Smooth muscle cell (in vitro differentiated cells): Measurements from ENCODE around the gene DNAH17. TPM values are rescaled to one million over a fixed set of nuclear protein-coding genes. Genes with fewer than 3 reads are reported as not detected.

Experiments used
- DNase-seq: peaks from one replicate; lab custom pipeline; 2025; ENCODE audit not compliant: unreplicated experiment; lab: John Stamatoyannopoulos, UW
- H2AFZ ChIP-seq: fragments of 200-600 bp; sonication (generic); 2 replicates; pipeline ENCODE4 v1.6.0; 2016; ENCODE audit warnings: antibody characterized with exemption, low read depth, mild to moderate bottlenecking
- H3F3A ChIP-seq: fragments of 200-600 bp; sonication (generic); 2 replicates; pipeline ENCODE4 v1.6.0; 2017; ENCODE audit warnings: antibody characterized with exemption, low read depth
- H3K27ac ChIP-seq: fragments of 200-600 bp; sonication (generic); 2 replicates; pipeline ENCODE4 v1.5.1; 2016; ENCODE audit warnings: low read depth, mild to moderate bottlenecking
- H3K27me3 ChIP-seq: fragments of 200-600 bp; sonication (generic); 2 replicates; pipeline ENCODE4 v1.6.1; 2016; ENCODE audit warnings: low read depth, mild to moderate bottlenecking
- H3K36me3 ChIP-seq: fragments of 200-600 bp; sonication (generic); 2 replicates; pipeline ENCODE4 v1.5.1; 2016; ENCODE audit warnings: low read depth
- H3K4me1 ChIP-seq: fragments of 200-600 bp; sonication (generic); 2 replicates; pipeline ENCODE4 v1.5.1; 2016; ENCODE audit warnings: low read depth
- H3K4me2 ChIP-seq: fragments of 200-600 bp; sonication (generic); 2 replicates; pipeline ENCODE4 v1.6.0; 2016; ENCODE audit warnings: mild to moderate bottlenecking
- H3K4me3 ChIP-seq: fragments of 200-600 bp; sonication (generic); 2 replicates; pipeline ENCODE4 v1.5.1; 2016; ENCODE audit warnings: mild to moderate bottlenecking
- H3K79me2 ChIP-seq: fragments of 200-600 bp; sonication (generic); 2 replicates; pipeline ENCODE4 v1.6.0; 2016; ENCODE audit warnings: low read depth, mild to moderate bottlenecking
- H3K9ac ChIP-seq: fragments of 200-600 bp; sonication (generic); 2 replicates; pipeline ENCODE4 v1.6.0; 2016; ENCODE audit warnings: low read depth
- H3K9me3 ChIP-seq: fragments of 200-600 bp; sonication (generic); replicated peaks from 2 replicates; pipeline ENCODE4 v1.5.1; 2016; ENCODE audit warnings: low read depth
- H4K20me1 ChIP-seq: fragments of 200-600 bp; sonication (generic); 2 replicates; pipeline ENCODE4 v1.6.0; 2016; ENCODE audit warnings: low read depth
- whole genome bisulfite sequencing: methylation state at CpG from one replicate; pipeline ENCODE4 v1.1.7; 2016; ENCODE audit warnings: low lambda C conversion rate; 5-methylcytosine and 5-hydroxymethylcytosine counted together
- polyA plus RNA-seq: library from polyadenylated mRNA; unstranded; fragments of >200 nt; fragmentation: Nextera tagmentation; extraction: Ambion mirVana; gene quantifications from 2 replicates; pipeline ENCODE4 v1.2.1, GENCODE V29; 2016
- total RNA-seq: library from RNA; depleted of rRNA; stranded (reverse); fragments of >200 nt; gene quantifications from 2 replicates; pipeline ENCODE4 v1.2.3, GENCODE V29; 2014
- TF ChIP-seq, protein P1 (sequence below): fragments of 200-600 bp; sonication (generic); IDR thresholded peaks from 2 replicates; pipeline ENCODE4 v1.5.1; 2017; ENCODE audit warnings: borderline replicate concordance, mild to moderate bottlenecking, antibody characterized with exemption; ENCODE audit not compliant: insufficient read depth, poor library complexity, severe bottlenecking

DNAH17 gene
- total and polyA plus RNA-seq, 2 experiments from 2014 or later, result 0.18 to 0.98 TPM

DNA sequence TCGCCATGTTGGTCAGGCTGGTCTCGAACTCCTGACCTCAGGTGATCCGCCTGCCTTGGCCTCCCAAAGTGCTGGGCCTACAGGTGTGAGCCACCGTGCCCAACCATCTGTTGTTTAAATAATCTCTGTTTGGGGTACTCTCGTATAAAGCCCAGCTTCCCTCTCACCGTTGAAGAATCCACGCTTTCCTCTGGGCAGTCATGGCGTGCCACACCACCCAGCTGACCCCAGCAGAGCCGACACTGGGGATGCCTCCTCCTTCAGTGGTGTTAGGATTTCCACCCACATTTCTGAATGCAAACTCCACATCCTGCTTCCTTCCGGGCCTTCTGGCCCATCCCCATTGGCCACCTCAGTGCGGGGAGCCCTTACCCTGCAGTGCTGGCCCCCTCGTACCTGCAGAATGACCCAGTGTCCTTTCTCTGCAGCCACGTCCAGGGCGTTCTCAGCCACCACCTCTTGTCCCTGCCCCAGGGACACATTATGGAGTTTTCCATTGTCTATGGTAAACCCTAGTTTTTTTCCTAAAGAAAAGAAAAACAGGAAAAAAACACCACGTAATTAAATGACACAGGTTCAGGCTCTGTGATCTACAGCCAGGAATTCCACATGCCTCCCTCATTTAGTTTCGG lies 138.4 kb downstream of the DNAH17 start:
- no peaks in the 10 kb centered on the region for H3F3A ChIP-seq
- no peaks in the 10 kb centered on the region for H3K4me1 ChIP-seq
- no peak overlapping the region for H2AFZ ChIP-seq
- no peak overlapping the region for H3K4me3 ChIP-seq
- no peak overlapping the region for H3K4me2 ChIP-seq
- H4K20me1 ChIP-seq, result no peaks in the 10 kb centered on the region
- H3K9me3 ChIP-seq, result no peaks in the 10 kb centered on the region
- no peaks in the 10 kb centered on the region for H3K27me3 ChIP-seq
- DNase-seq, result no peak
- no peaks in the 10 kb centered on the region for H3K79me2 ChIP-seq
- H3K36me3 ChIP-seq, result no peaks in the 10 kb centered on the region
- WGBS, result 94% methylated on average over 16 of the region's 16 CpGs
- H3K27ac ChIP-seq, result no peak overlapping the region
- H3K9ac ChIP-seq, result no peak overlapping the region
- TF ChIP-seq, protein P1, sequence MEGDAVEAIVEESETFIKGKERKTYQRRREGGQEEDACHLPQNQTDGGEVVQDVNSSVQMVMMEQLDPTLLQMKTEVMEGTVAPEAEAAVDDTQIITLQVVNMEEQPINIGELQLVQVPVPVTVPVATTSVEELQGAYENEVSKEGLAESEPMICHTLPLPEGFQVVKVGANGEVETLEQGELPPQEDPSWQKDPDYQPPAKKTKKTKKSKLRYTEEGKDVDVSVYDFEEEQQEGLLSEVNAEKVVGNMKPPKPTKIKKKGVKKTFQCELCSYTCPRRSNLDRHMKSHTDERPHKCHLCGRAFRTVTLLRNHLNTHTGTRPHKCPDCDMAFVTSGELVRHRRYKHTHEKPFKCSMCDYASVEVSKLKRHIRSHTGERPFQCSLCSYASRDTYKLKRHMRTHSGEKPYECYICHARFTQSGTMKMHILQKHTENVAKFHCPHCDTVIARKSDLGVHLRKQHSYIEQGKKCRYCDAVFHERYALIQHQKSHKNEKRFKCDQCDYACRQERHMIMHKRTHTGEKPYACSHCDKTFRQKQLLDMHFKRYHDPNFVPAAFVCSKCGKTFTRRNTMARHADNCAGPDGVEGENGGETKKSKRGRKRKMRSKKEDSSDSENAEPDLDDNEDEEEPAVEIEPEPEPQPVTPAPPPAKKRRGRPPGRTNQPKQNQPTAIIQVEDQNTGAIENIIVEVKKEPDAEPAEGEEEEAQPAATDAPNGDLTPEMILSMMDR, result no peak

DNA sequence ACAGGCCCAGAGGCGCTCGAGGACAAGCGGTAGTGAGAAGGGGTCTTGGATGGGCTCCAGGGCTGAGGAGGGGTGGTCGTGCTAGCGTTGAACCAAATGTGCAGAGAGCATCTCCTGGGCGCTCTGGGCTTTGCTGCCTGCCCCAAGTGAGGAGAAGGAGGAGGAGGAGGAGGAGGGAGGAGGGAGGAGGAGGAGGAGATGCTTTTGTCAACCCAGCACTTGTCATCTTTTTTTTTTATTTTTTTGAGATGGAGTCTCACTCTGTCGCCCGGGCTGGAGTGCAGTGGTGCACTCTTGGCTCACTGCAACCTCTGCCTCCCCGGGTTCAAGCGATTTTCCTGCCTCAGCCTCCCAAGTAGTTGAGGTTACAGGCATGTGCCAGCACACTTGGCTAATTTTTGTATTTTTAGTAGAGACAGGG lies 138.9 kb downstream of the DNAH17 start:
- Histone ChIP-seq H3K27ac (no peak overlapping the region), H3K4me3 (no peak overlapping the region), H2AFZ (no peak overlapping the region), H3K27me3 (no peaks in the 10 kb centered on the region), H4K20me1 (no peaks in the 10 kb centered on the region), H3K79me2 (no peaks in the 10 kb centered on the region), H3K4me1 (no peaks in the 10 kb centered on the region), H3K9ac (no peak overlapping the region), H3K9me3 (no peaks in the 10 kb centered on the region), H3K4me2 (no peak overlapping the region), H3F3A (no peaks in the 10 kb centered on the region), H3K36me3 (no peaks in the 10 kb centered on the region)
- TF ChIP-seq, protein P1, result no peak
- 98% methylated on average over 8 of the region's 10 CpGs for WGBS
- no peak for DNase-seq

- H3K27me3 ChIP-seq, result no peaks in the 10 kb centered on the region
- H3K9ac ChIP-seq, result no peak overlapping the region
- H3K4me2 ChIP-seq, result no peak overlapping the region
- H3K4me1 ChIP-seq, result no peaks in the 10 kb centered on the region
- TF ChIP-seq, protein P1, result no peak
- no peak for DNase-seq
- H3F3A ChIP-seq, result no peaks in the 10 kb centered on the region
- H3K4me3 ChIP-seq, result no peak overlapping the region
- no peak overlapping the region for H3K27ac ChIP-seq
- H2AFZ ChIP-seq, result no peak overlapping the region
- no peaks in the 10 kb centered on the region for H3K79me2 ChIP-seq
- no peaks in the 10 kb centered on the region for H3K36me3 ChIP-seq
- H3K9me3 ChIP-seq, result no peaks in the 10 kb centered on the region
- no peaks in the 10 kb centered on the region for H4K20me1 ChIP-seq
- 95% methylated on average over 20 of the region's 20 CpGs for WGBS
Measured at GRCh38 chr17:78437508-78438169, 139.6 kb downstream of the DNAH17 start.
